ENCODE measurements around the gene ZNF407. TPM values are rescaled to one million over a fixed set of nuclear protein-coding genes. Genes with fewer than 3 reads are reported as not detected.
"Not testable (repeated sequence)": the region's sequence is repeated elsewhere in the genome, so short reads cannot be mapped to it uniquely, and the experiment has no call there.

The ZNF407 gene
- total RNA-seq, 1 donor from 2014 or later = 20.1 TPM

DNA sequence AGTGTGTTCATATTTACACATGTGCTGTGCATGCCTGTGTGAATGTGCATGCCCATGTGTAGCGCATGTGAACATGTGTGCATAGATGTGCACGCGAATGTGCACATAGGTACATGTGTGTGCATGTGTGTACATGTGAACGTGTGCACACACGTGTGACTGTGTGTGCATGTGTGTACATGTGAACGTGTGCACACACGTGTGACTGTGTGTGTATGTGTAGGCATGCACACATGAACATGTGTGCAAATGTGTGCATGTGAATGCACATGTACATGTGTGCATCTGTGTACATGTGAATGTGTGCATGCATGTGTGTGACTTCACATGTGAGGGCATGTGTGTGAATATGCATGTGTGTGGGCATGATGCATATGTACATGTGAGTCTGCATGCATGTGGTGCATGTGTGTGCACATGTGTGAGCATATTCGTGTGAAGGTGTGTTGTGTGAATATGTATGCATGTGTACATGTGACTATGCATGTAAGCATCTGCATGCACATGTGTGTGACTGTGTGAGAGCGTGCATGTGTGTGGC lies 488.9 kb downstream of the ZNF407 start:
- intact Hi-C loops (cut with micrococcal nuclease) = no loop called here

DNA sequence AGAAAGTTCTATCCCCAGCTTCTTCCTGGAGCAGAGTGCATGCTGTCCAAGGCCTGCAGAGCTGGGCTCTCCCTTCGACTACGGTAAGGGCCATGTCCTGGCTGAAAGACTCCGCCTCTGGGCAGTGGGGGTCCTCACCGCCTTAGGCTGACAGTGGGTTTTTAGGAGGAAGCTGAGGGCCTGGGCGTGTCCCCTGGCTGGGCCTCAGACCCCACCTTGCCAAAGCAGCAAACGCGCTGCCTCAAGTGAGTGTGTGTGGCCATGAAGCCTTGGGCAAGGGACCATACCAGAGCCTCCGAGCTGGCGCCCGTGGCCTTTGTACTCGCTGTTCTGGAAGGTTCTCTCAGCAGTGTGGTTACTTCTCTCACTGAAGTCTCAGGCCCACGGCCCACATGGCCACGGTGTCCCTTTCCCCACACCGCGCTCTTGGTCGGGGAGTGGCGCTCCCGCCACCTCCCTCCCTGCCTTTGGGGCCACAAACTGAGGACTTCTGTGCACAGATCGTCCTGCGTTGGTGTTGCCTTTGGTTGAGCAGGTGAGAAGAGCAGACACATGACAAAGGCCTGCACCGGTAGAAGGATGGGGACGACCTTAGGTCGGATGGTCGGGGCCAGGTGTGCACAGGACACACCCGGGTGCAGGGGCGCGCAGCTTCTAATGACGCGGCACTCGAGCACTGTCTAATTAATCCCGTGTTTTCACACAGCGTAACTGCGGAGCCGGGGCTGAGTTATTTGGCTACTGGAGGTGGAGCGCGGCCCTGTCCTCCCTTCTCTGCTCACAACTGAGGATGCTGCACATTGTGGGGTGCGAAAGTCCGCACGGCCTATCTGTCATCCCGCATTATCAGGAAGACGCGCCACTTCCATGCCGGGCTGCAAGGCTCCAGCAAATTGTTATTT lies 489.7 kb downstream of the ZNF407 start:
- intact Hi-C loops (cut with micrococcal nuclease) = no loop called here

DNA sequence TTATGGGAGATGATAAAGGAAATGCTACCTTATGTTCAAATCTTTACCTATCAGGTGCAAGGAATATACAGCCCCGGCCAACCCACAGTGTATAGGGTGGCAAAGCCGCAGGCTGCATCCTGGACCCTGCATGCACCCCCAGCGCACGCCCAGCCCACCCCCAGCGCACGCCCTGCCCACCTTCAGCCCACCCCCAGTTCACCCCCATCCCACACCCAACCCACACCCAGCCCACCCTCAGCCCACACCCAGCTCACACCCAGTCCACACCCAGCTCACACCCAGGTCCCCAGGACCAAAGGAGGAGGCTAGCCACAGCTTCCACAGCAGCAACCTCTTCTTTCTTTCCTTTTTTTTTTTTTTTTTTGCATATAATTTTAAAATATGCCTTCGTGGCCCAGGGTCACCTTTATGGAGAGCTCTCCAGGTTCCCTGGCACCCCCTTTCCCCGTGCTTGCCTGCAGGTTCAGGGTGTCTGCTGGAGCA lies 490.4 kb downstream of the ZNF407 start:
- intact Hi-C loops (cut with micrococcal nuclease) = no loop called here

GRCh38 chr18:75088622-75089211 lies 491.0 kb downstream of the ZNF407 start:
- intact Hi-C loops (cut with micrococcal nuclease) = no loop called here

DNA sequence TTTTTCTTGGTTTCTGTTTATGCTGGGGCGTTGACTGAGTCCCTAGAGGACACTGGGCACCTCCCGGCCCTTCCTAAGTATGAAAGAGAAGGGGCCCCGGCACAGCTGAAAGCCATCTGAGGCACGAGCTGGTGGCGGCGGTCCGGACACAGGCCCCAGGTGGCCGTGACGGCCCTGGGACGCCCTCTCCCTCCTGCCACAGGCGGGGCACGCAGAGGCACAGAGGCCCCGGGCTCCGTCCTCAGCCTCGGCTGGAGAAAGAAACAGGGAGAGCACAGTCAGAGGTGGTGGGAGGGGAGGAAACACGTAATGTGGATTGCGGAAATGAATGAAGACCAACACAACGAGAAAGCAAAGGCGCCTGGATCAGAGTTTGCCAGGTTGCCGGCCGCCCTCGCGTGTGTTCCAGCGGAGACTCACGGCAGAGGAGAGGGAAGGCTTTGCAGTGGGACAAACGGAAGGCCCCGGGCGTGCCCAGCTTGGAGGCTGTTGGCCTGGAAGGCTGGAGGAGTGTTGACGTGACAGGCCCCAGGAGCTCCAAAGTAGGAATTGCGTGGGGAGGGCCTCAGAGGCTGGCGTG lies 492.2 kb downstream of the ZNF407 start:
- intact Hi-C loops (cut with micrococcal nuclease) = no loop called here

DNA sequence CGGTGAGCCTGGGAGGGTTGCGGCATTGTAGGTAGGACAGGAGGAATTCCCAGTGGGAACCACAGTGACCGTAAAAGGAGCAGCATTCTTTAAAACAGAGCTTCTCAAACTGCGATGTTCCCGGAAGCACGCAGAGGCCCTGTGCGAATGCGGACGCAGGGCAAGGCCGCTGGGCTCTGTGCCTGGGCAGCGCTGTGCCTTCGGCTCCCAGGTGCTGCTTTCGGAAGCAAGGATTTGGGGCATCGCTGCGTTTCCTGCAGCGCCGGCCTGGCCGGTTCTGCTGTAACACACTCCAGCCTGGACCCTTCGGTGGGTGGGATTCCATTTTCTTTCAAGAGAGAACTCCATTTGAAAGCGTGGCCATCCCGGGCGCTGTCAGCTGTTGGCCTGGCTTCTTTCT lies 492.7 kb downstream of the ZNF407 start:
- intact Hi-C loops (cut with micrococcal nuclease) = no loop called here

- intact Hi-C loops (cut with micrococcal nuclease) = no loop called here
Measured at GRCh38 chr18:75097491-75098225, 500.0 kb downstream of the ZNF407 start.

DNA sequence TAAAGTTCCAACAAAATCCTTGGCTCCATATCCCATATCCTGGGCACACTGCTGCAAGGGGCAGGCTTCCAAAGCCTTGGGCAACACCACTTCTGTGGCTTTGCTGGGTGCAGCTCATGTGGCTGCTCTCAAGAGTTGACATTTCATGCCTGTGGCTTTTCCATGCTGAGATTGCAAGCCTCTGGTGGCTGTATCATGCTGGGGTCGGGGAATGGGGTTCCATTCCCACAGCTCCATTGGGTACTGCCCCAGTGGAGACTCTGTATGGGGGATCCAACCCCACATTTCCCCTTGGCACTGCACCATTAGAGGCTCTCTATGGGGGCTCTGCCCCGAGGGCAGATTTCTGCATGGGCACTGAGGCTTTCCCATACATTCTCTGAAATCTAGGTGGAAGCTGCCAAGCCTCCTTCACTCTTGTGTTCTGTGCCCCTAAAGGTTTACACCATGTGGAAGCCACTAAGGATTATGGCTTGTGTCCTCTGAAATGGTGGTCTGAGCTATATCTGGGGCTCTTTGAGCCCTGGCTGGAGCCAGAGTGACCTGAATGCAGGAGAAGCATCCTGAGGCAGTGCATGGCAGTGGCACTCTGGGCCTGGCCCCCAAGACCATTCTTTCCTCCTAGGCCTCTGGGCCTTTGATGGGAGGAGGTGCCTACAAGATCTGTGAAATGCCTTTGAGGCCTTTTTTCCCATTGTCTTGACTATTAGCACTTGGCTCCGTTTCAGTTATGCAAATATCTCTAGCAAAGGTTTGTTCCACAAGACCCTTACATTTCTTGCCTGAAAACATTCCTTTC lies 503.4 kb downstream of the ZNF407 start:
- intact Hi-C loops (cut with micrococcal nuclease) = no loop called here

DNA sequence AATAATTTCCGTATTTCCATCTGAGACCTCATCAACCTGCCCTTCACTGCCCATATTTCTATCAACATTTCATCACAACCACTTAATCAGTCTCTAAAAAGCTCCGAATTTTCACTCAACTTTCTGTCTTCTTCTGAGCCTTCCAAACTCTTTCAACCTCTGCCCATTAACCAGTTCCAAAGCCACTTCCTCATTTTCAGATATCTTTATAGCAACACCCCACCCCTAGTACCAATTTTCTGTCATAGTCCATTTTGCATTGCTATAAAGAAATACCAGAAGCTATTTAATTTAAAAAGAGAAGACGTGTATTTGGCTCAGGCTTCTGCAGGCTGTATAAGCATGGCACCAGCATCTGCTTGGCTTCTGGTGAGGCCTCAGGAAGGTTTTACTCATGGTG lies 504.2 kb downstream of the ZNF407 start:
- intact Hi-C loops (cut with micrococcal nuclease) = no loop called here

GRCh38 chr18:75104029-75104428 lies 506.4 kb downstream of the ZNF407 start:
- intact Hi-C loops (cut with micrococcal nuclease) = not testable (repeated sequence)

DNA sequence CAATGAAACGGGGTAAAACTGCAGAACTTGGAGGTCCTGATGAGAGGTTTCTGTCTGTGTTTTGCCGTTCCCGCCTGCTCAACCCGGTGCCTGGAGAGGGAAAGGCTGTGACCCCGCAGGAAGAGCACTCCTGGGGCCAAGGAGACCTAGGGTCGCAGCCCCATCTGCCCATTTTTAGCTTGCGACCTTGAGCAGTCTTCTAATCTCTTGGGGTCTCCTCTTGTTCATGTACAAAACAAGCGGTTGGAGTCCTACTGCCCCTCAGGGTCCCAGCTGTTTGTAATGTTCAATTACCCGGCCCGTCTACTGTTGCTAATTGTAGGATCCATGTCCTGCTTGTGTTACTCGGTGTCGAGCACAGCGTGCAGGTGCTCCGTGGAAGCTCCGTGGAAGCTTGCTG lies 506.8 kb downstream of the ZNF407 start:
- intact Hi-C loops (cut with micrococcal nuclease) = no loop called here

DNA sequence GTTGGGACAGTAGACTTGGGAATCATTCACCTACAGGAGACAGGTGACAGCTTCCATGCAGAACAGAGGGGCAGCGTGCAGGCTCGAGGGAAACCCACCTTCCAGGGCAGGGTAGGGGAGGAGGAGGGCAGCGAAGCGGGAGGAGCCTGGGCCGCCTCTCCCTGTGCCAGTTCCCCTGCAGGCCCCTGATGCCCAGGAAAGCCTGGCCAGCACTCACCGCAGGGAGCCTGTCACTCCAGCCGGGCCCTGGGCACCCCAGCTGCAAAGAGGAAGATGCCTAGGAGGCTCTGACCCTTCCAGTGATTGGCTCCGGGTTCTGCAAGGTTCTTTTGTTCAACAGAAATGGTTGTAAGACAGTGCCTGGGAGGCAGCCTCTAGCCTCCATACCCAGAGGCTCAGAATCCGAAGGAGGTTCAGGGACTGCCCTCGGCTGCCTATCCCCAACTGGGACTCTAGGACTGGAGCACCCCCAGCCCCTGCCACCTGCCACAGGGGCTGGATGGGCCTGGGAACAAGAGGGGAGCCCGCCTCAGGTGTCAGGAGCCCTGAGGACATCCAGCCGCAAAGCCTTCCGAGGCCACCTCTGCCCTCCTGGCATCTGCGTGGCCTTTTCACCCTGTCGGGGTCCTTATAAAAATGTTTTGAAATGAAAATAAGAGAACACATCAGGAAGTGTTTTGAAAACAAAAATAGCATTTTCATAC lies 508.0 kb downstream of the ZNF407 start:
- intact Hi-C loops (cut with micrococcal nuclease) = no loop called here

DNA sequence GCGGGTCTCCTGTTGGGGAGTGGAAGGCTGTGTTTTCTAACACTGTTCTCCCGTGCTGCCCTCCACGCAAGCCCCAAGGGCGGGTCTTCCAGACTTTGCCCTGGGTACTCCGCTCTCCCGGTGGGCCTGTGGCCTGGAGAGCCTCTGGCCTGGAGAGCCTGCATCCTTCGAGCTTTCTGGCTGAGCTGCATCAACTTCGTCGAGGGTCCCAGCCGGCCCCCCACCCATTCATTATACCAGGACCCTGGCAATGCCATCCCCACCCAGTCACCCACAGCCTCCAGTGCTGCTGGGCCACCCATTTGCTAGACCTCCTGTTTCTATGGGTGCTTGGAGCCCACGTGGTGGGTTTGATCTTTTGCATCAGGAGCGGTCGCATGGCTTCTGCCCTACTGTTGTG lies 509.1 kb downstream of the ZNF407 start:
- intact Hi-C loops (cut with micrococcal nuclease) = no loop called here

DNA sequence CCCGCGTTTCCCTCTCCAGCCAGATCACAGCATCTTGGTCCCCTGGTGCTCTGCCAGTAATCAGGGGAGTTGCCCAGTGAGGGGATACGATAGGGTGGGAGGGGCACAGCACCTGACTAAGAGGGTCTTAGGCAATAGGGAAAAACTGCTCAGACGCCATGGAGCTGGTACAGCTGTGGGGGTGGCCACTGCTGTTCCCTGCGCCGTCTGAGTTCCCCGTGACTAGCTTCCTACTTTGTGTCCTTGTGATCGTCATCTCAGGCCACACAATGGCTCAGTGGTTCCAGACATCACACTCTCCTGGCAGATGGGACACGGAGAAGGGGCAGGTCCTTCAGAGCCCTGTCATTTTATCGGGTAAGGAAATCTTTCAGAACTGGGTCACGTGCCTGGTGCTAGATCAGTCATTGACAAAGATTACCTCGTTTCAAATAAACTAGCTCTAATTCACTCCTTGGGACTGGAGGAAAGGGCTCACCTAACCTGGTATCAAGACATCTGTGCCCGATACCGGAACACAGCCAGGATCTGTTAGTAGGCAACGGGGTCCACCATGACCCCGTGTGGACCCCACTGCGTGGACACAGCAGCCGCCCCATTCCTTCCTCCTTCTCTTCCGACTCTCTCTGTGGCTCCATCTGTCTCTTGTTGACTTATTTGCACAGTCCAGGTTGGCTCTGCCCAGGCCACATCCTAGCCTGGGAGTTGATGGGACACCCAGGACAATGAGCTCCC lies 509.7 kb downstream of the ZNF407 start:
- intact Hi-C loops (cut with micrococcal nuclease) = no loop called here

DNA sequence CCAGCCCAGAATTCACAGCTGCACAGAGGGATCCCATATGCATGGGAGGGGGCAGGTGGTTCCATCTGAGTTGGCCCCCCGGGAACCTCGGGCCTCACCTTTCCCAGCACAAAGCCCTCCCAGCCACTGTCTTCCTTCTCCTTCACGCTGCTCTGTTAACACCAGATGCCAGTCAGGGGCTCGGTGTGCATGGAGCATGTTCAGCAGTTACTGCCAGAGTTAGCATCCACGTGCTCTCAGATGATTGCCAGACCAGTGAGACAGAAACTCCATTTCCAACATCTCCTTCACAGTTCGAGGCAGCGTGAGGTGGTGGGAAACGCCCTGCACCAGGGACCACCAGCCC lies 510.2 kb downstream of the ZNF407 start:
- intact Hi-C loops (cut with micrococcal nuclease) = no loop called here

DNA sequence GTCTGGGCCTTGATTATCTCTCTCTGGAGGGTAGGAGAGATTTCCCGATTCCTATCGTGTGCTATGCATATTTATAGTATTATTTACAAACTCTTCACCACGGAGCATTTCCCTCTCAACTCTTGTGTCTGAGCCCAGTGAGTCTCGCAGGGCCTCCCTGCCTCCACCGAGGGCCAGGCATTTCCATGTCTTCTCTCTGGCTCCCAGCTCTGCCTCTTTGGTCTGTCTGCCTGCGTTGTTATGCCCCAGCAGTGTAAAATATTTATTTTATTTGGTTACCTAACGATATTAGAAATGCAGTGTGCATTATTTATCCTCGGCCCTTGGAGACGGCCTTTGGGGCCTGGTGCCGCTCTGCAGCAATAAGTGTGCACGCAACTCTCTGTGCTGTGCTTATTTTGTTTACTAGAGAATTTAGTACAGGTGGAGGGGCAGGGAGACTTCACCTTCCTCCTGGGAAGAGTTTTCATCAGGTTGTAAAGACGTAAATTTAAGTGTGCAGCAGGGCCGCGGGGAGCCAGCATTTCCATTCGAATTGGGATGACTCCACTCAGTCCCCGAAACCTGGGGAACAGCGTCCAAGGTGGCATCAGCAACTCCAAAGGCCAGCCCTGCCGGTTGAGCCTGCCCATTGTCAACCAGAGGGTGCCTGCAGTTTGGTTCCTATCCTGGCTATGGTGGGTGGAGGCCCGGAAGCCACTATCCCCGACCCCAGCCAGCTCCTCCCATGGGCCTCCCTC lies 511.1 kb downstream of the ZNF407 start:
- intact Hi-C loops (cut with micrococcal nuclease) = no loop called here

- intact Hi-C loops (cut with micrococcal nuclease) = no loop called here
Measured at GRCh38 chr18:75109319-75109691, 511.6 kb downstream of the ZNF407 start.

- intact Hi-C loops (cut with micrococcal nuclease) = no loop called here
Measured at GRCh38 chr18:75109819-75110218, 512.1 kb downstream of the ZNF407 start.

GRCh38 chr18:75110311-75110710 lies 512.6 kb downstream of the ZNF407 start:
- intact Hi-C loops (cut with micrococcal nuclease) = no loop called here

Measured in T-helper 2 cell treated with Interferon-gamma antibody and Interleukin-4, amounts not matched to agents 100 ng/mL and 5 ng/mL, for 36 hours (primary cell).